Smooth muscle cell (in vitro differentiated cells): Measurements from ENCODE around the gene CTNNA3. TPM values are rescaled to one million over a fixed set of nuclear protein-coding genes. Genes with fewer than 3 reads are reported as not detected.

Source experiments
- DNase-seq: peaks from one replicate; lab custom pipeline; 2025; ENCODE audit not compliant: unreplicated experiment; lab: John Stamatoyannopoulos, UW
- H2AFZ ChIP-seq: fragments of 200-600 bp; sonication (generic); 2 replicates; pipeline ENCODE4 v1.6.0; 2016; ENCODE audit warnings: antibody characterized with exemption, low read depth, mild to moderate bottlenecking
- H3F3A ChIP-seq: fragments of 200-600 bp; sonication (generic); 2 replicates; pipeline ENCODE4 v1.6.0; 2017; ENCODE audit warnings: antibody characterized with exemption, low read depth
- H3K27ac ChIP-seq: fragments of 200-600 bp; sonication (generic); 2 replicates; pipeline ENCODE4 v1.5.1; 2016; ENCODE audit warnings: low read depth, mild to moderate bottlenecking
- H3K27me3 ChIP-seq: fragments of 200-600 bp; sonication (generic); 2 replicates; pipeline ENCODE4 v1.6.1; 2016; ENCODE audit warnings: low read depth, mild to moderate bottlenecking
- H3K36me3 ChIP-seq: fragments of 200-600 bp; sonication (generic); 2 replicates; pipeline ENCODE4 v1.5.1; 2016; ENCODE audit warnings: low read depth
- H3K4me1 ChIP-seq: fragments of 200-600 bp; sonication (generic); 2 replicates; pipeline ENCODE4 v1.5.1; 2016; ENCODE audit warnings: low read depth
- H3K4me2 ChIP-seq: fragments of 200-600 bp; sonication (generic); 2 replicates; pipeline ENCODE4 v1.6.0; 2016; ENCODE audit warnings: mild to moderate bottlenecking
- H3K4me3 ChIP-seq: fragments of 200-600 bp; sonication (generic); 2 replicates; pipeline ENCODE4 v1.5.1; 2016; ENCODE audit warnings: mild to moderate bottlenecking
- H3K79me2 ChIP-seq: fragments of 200-600 bp; sonication (generic); 2 replicates; pipeline ENCODE4 v1.6.0; 2016; ENCODE audit warnings: low read depth, mild to moderate bottlenecking
- H3K9ac ChIP-seq: fragments of 200-600 bp; sonication (generic); 2 replicates; pipeline ENCODE4 v1.6.0; 2016; ENCODE audit warnings: low read depth
- H3K9me3 ChIP-seq: fragments of 200-600 bp; sonication (generic); replicated peaks from 2 replicates; pipeline ENCODE4 v1.5.1; 2016; ENCODE audit warnings: low read depth
- H4K20me1 ChIP-seq: fragments of 200-600 bp; sonication (generic); 2 replicates; pipeline ENCODE4 v1.6.0; 2016; ENCODE audit warnings: low read depth
- WGBS: methylation state at CpG from one replicate; pipeline ENCODE4 v1.1.7; 2016; ENCODE audit warnings: low lambda C conversion rate; 5-methylcytosine and 5-hydroxymethylcytosine counted together
- polyA plus RNA-seq: library from polyadenylated mRNA; unstranded; fragments of >200 nt; fragmentation: Nextera tagmentation; extraction: Ambion mirVana; gene quantifications from 2 replicates; pipeline ENCODE4 v1.2.1, GENCODE V29; 2016
- total RNA-seq: library from RNA; depleted of rRNA; stranded (reverse); fragments of >200 nt; gene quantifications from 2 replicates; pipeline ENCODE4 v1.2.3, GENCODE V29; 2014
- TF ChIP-seq, protein P1 (sequence below): fragments of 200-600 bp; sonication (generic); IDR thresholded peaks from 2 replicates; pipeline ENCODE4 v1.5.1; 2017; ENCODE audit warnings: borderline replicate concordance, mild to moderate bottlenecking, antibody characterized with exemption; ENCODE audit not compliant: insufficient read depth, poor library complexity, severe bottlenecking

Gene CTNNA3
- total and polyA plus RNA-seq, 2 experiments from 2014 or later = 1.3 TPM; not detected in 1

DNA sequence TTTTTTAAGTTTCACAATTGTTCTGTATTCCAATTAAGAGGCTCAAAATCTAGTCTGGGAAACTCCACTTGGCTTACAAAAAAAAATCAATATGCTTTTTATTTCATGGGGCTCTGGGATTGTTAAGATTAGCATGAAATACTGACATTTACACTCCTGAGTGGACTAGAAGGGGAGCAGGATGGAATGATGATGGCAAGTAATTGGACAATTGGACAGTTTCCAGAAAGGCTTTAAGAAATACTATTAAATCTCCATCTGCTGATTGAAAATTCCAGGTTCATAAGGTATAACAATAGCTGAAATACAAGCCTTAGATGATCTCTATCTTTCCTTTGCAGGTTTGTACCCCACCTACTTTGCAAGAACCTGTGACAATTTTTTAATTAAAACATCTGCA is 585.7 kb downstream of the CTNNA3 start:
- Histone ChIP-seq H3K4me3 (no peak overlapping the region), H3K9me3 (no peaks in the 10 kb centered on the region), H3K4me1 (no peaks in the 10 kb centered on the region), H3K79me2 (no peaks in the 10 kb centered on the region), H3K4me2 (no peak overlapping the region), H3K27me3 (no peaks in the 10 kb centered on the region), H4K20me1 (no peaks in the 10 kb centered on the region), H3K9ac (no peak overlapping the region), H3K36me3 (no peaks in the 10 kb centered on the region), H2AFZ (no peak overlapping the region), H3F3A (no peaks in the 10 kb centered on the region), H3K27ac (no peak overlapping the region)
- TF ChIP-seq, protein P1, sequence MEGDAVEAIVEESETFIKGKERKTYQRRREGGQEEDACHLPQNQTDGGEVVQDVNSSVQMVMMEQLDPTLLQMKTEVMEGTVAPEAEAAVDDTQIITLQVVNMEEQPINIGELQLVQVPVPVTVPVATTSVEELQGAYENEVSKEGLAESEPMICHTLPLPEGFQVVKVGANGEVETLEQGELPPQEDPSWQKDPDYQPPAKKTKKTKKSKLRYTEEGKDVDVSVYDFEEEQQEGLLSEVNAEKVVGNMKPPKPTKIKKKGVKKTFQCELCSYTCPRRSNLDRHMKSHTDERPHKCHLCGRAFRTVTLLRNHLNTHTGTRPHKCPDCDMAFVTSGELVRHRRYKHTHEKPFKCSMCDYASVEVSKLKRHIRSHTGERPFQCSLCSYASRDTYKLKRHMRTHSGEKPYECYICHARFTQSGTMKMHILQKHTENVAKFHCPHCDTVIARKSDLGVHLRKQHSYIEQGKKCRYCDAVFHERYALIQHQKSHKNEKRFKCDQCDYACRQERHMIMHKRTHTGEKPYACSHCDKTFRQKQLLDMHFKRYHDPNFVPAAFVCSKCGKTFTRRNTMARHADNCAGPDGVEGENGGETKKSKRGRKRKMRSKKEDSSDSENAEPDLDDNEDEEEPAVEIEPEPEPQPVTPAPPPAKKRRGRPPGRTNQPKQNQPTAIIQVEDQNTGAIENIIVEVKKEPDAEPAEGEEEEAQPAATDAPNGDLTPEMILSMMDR = no peak
- no peak for DNase-seq

DNA sequence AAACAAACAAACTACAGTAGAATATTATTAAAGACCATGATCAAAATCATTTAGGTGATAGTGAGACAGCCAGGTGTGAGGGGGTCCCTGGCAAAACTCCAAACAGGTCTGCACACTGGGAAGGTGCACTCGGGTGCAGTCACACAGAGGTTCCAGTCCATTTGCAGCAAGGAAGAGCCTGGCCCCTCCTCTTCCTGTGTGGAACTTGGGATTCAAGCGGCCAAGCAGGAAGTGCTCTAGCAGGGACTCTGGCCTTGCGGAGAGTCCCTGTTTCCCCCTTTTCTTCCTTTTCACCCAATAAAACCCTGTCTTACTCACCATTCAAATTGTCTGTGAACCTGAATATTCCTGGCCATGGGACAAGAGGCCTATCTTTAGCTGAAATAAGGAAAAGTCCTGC is 588.3 kb downstream of the CTNNA3 start:
- no peak overlapping the region for H2AFZ ChIP-seq
- no peaks in the 10 kb centered on the region for H4K20me1 ChIP-seq
- no peaks in the 10 kb centered on the region for H3K79me2 ChIP-seq
- H3K9me3 ChIP-seq = no peaks in the 10 kb centered on the region
- no peaks in the 10 kb centered on the region for H3K27me3 ChIP-seq
- WGBS = 95% methylated on average over 3 of the region's 3 CpGs
- H3K4me3 ChIP-seq = no peak overlapping the region
- DNase-seq = no peak
- H3K4me2 ChIP-seq = no peak overlapping the region
- H3K36me3 ChIP-seq = no peaks in the 10 kb centered on the region
- H3F3A ChIP-seq = no peaks in the 10 kb centered on the region
- TF ChIP-seq, protein P1 = no peak
- no peak overlapping the region for H3K27ac ChIP-seq
- H3K4me1 ChIP-seq = no peaks in the 10 kb centered on the region
- no peak overlapping the region for H3K9ac ChIP-seq

DNA sequence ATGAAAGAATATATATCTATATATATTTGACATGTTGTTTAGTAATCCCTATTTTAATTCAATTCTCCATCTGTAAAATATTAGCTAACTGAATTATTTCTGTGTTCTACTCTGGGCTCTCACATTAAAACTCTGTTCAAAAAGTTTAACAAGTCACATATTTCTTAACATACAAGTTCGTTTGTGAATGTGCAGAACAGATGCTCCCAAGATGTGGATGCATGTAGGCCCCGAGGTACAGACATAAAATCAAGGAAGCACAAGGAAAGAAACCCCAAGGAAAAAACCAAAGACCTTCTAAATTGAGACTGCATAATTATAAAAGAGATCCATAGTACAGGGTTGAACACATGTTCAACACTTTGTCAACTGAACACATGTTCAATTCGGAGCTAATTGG is 595.0 kb downstream of the CTNNA3 start:
- Histone ChIP-seq H3K36me3 (no peaks in the 10 kb centered on the region), H3F3A (no peaks in the 10 kb centered on the region), H3K9me3 (no peaks in the 10 kb centered on the region), H2AFZ (peak overlapping the region; percentile 32), H3K27ac (no peak overlapping the region), H3K4me3 (no peak overlapping the region), H3K79me2 (no peaks in the 10 kb centered on the region), H3K27me3 (no peaks in the 10 kb centered on the region), H3K9ac (no peak overlapping the region), H3K4me1 (peaks cover 10% of the 10 kb centered on the region), H4K20me1 (no peaks in the 10 kb centered on the region), H3K4me2 (no peak overlapping the region)
- 86% methylated on average over 3 of the region's 3 CpGs for WGBS
- TF ChIP-seq, protein P1 = no peak
- no peak for DNase-seq

DNA sequence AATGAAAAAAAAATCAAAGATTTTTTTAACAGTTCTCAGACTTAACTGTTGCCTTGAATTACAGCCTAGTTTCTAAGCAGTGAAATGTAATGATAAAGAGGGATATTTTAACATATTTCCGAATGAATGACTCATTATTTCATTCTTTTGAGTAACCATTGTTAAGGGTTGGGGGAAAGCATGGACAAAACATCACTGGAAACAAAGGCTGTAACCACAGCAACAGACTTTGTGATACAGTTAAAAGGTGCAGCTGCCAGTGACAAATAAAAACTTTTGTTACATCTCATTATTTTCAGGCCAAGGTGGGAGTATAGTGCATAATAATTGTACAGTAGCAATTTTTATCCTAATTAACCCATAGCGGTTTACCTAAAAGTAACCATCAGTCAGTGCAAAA is 597.5 kb downstream of the CTNNA3 start:
- peaks cover 10% of the 10 kb centered on the region for H3K4me1 ChIP-seq
- H3K4me3 ChIP-seq = no peak overlapping the region
- H3K9ac ChIP-seq = no peak overlapping the region
- H3F3A ChIP-seq = no peaks in the 10 kb centered on the region
- H3K27me3 ChIP-seq = no peaks in the 10 kb centered on the region
- H3K79me2 ChIP-seq = no peaks in the 10 kb centered on the region
- no peak overlapping the region for H3K4me2 ChIP-seq
- H3K9me3 ChIP-seq = no peaks in the 10 kb centered on the region
- H4K20me1 ChIP-seq = no peaks in the 10 kb centered on the region
- H3K36me3 ChIP-seq = no peaks in the 10 kb centered on the region
- no peak overlapping the region for H3K27ac ChIP-seq
- H2AFZ ChIP-seq = no peak overlapping the region
- TF ChIP-seq, protein P1 = no peak
- DNase-seq = no peak
- WGBS = 72% methylated on average over 2 of the region's 2 CpGs
